Sigmoid colon (tissue), 4 donors: ENCODE measurements around the gene VCP.

Source experiments
- EP300 ChIP-seq, 4 donors: sonication (generic); formaldehyde crosslinking; IDR thresholded peaks; one replicate each; pipeline ENCODE4 v1.6.1; 2017; ENCODE audit warnings: antibody characterized with exemption in 4 of 4
- POLR2A ChIP-seq, 2 donors: fragments of 450-650 bp; IDR thresholded peaks; one replicate each; pipeline ENCODE4 v1.6.1; 2016; ENCODE audit warnings: antibody characterized with exemption in 2 of 2, mild to moderate bottlenecking in 2 of 2, moderate library complexity in 2 of 2
- TF ChIP-seq, protein P1 (sequence below), 4 experiments: fragments of 450-650 bp in 3 of 4; fragments of 200-600 bp in 1 of 4; IDR thresholded peaks; one replicate each; pipeline ENCODE4 v1.5.1; 2016 to 2019; ENCODE audit warnings: antibody characterized with exemption in 4 of 4, mild to moderate bottlenecking in 3 of 4, moderate library complexity in 2 of 4

DNA sequence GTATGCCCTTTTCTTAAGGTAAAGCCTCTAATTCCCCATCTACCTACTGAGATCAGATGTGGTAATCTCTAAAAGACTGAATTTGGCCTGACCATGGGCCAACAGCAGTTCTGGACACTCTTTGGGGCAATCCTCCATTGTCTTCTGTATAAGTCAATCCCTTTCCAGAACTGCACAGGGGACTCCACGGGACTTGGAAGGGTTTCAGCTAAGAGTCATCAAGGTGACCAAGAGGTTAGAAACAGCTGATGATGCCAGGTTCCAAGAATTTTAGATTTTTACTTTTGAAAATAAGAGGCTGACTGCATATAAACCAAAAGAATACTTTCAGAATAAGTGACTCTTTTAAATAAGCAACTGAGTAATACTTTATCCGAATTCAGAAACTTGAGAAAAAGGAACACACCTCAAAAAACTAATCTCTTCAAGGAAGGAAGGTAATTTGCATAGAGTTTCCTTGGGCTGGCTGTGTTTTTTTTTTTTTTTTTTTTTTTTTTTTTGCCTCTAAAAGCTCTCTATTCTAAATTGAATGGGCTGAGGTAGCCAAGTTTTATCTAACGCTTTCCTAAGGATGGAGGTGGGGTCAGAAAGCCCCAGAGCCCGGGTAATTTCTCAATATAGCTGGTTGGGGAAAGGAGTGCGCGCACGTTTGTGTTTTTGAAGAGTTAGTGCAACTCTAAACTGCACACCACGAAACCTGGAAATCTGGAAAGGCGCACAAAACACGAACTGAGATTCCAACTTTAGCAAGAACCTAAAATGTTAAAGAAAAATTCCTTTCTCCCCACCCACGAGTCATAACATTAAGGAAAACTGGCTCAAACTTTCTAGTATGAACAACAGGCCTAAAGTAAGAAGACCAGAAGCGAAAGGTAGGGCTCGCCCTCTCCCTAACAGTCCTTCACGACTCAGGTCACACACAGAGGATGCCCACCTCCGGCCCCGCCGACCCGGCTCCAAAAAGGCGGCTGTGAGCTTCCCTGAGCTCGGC lies 1.3 kb downstream of the VCP start:
- no peak for TF ChIP-seq POLR2A (IDR thresholded peaks at IDR 0.05)
- TF ChIP-seq, protein P1, sequence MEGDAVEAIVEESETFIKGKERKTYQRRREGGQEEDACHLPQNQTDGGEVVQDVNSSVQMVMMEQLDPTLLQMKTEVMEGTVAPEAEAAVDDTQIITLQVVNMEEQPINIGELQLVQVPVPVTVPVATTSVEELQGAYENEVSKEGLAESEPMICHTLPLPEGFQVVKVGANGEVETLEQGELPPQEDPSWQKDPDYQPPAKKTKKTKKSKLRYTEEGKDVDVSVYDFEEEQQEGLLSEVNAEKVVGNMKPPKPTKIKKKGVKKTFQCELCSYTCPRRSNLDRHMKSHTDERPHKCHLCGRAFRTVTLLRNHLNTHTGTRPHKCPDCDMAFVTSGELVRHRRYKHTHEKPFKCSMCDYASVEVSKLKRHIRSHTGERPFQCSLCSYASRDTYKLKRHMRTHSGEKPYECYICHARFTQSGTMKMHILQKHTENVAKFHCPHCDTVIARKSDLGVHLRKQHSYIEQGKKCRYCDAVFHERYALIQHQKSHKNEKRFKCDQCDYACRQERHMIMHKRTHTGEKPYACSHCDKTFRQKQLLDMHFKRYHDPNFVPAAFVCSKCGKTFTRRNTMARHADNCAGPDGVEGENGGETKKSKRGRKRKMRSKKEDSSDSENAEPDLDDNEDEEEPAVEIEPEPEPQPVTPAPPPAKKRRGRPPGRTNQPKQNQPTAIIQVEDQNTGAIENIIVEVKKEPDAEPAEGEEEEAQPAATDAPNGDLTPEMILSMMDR (IDR thresholded peaks at IDR 0.05), result no peak
- no peak for TF ChIP-seq EP300 (IDR thresholded peaks at IDR 0.05)
